ENCODE measurements around the gene PHYKPL.
"Not testable (repeated sequence)": the region's sequence is repeated elsewhere in the genome, so short reads cannot be mapped to it uniquely, and the experiment has no call there.

PHYKPL gene

GRCh38 chr5:178206166-178207101, 26.2 kb downstream of the PHYKPL start:
- DNase-seq = peak; percentile 10 to 28

- DNase-seq = no peak
Measured at GRCh38 chr5:178205749-178206047, 26.9 kb downstream of the PHYKPL start.

GRCh38 chr5:178204935-178205748, 27.5 kb downstream of the PHYKPL start:
- DNase-seq = peak; percentile 66 to 73

GRCh38 chr5:178204182-178204934, 28.2 kb downstream of the PHYKPL start, which contains the start of gene HNRNPAB:
Gene HNRNPAB, plus strand, starts transcription at chr5:178204533. Its CDS starts 305 bp downstream, at chr5:178204838.
- peak; percentile 96 to 97 for DNase-seq

GRCh38 chr5:178203670-178204181, 28.9 kb downstream of the PHYKPL start:
- no peak for DNase-seq

GRCh38 chr5:178202541-178202940, 30.1 kb downstream of the PHYKPL start:
- peak in 1 of 2 donors; percentile 3 for DNase-seq

GRCh38 chr5:178201927-178202235, 30.7 kb downstream of the PHYKPL start:
- peak in 1 of 2 donors; percentile 6 for DNase-seq

- peak in 1 of 2 donors; percentile 0 for DNase-seq
Measured at GRCh38 chr5:178201221-178201926, 31.2 kb downstream of the PHYKPL start.

- DNase-seq = peak in 1 of 2 donors; percentile 5
Measured at GRCh38 chr5:178199581-178200434, 32.8 kb downstream of the PHYKPL start.

- no peak for DNase-seq
Measured at GRCh38 chr5:178198706-178199105, 33.9 kb downstream of the PHYKPL start.

- not testable (repeated sequence) for DNase-seq
Measured at GRCh38 chr5:178198151-178198550, 34.5 kb downstream of the PHYKPL start.

- no peak for DNase-seq
Measured at GRCh38 chr5:178196986-178197385, 35.6 kb downstream of the PHYKPL start.

- no peak for DNase-seq
Measured at GRCh38 chr5:178196281-178196812, 36.3 kb downstream of the PHYKPL start.

GRCh38 chr5:178194026-178194425, 38.6 kb downstream of the PHYKPL start:
- peak in 1 of 2 donors; percentile 10 for DNase-seq

- peak in 1 of 2 donors; percentile 7 for DNase-seq
Measured at GRCh38 chr5:178193251-178193809, 39.3 kb downstream of the PHYKPL start.

GRCh38 chr5:178192787-178193186, 39.8 kb downstream of the PHYKPL start:
- peak in 1 of 2 donors; percentile 0 for DNase-seq

- no peak for DNase-seq
Measured at GRCh38 chr5:178192244-178192643, 40.4 kb downstream of the PHYKPL start.

- no peak for DNase-seq
Measured at GRCh38 chr5:178191661-178192060, 40.9 kb downstream of the PHYKPL start.

GRCh38 chr5:178189433-178189832, 43.2 kb downstream of the PHYKPL start:
- no peak for DNase-seq

- DNase-seq = no peak
Measured at GRCh38 chr5:178187014-178187413, 45.6 kb downstream of the PHYKPL start, which contains the start of gene GMCL2. Gene GMCL2, minus strand, starts transcription at chr5:178187371. Its CDS starts 72 bp downstream, at chr5:178187299.

Data from CD4-positive, alpha-beta T cell treated with Interleukin-4 for 1 hour (primary cell).